Liver (tissue), 9 donors: ENCODE results near the gene DDAH2. TPM values are rescaled to one million over a fixed set of nuclear protein-coding genes. Genes with fewer than 3 reads are reported as not detected.

ENCODE experiments used
- DNase-seq: peaks from one replicate; pipeline ENCODE4 v3.0.0-alpha.2; 2017; ENCODE audit warnings: low spot score
- H3K27ac ChIP-seq, 2 donors: one replicate each; pipeline ENCODE4 v1.7.0; 2013; ENCODE audit warnings: inconsistent platforms in 2 of 2, low read length in 2 of 2, control low read depth in 1 of 2, low read depth in 1 of 2, mild to moderate bottlenecking in 1 of 2
- H3K27me3 ChIP-seq, 4 donors: one replicate each; pipeline versions ENCODE4 v1.6.1 to v1.7.0; 2013; ENCODE audit warnings: low read length in 3 of 4, inconsistent platforms in 1 of 4, mild to moderate bottlenecking in 1 of 4, moderate library complexity in 1 of 4; ENCODE audit not compliant: control insufficient read depth in 4 of 4, insufficient read depth in 4 of 4
- H3K36me3 ChIP-seq, 4 donors: one replicate each; pipeline versions ENCODE4 v1.6.1 to v1.7.0; 2013; ENCODE audit warnings: low read length in 3 of 4, mild to moderate bottlenecking in 3 of 4, low read depth in 1 of 4, moderate library complexity in 1 of 4; ENCODE audit not compliant: control insufficient read depth in 4 of 4, insufficient read depth in 3 of 4
- H3K4me1 ChIP-seq, 4 donors: one replicate each; pipeline versions ENCODE4 v1.6.1 to v1.7.0; 2013; ENCODE audit warnings: low read length in 3 of 4, mild to moderate bottlenecking in 3 of 4, moderate library complexity in 1 of 4; ENCODE audit not compliant: control insufficient read depth in 4 of 4, insufficient read depth in 4 of 4
- H3K4me3 ChIP-seq, 3 donors: one replicate each; pipeline versions ENCODE4 v1.6.1 to v1.7.0; 2013; ENCODE audit warnings: low read length in 3 of 3, control low read depth in 1 of 3, low read depth in 1 of 3, mild to moderate bottlenecking in 1 of 3
- H3K9ac ChIP-seq, 2 donors: one replicate each; pipeline ENCODE4 v1.7.0; 2013; ENCODE audit warnings: low read length in 2 of 2, mild to moderate bottlenecking in 2 of 2, moderate library complexity in 2 of 2, control low read depth in 1 of 2, low read depth in 1 of 2
- H3K9me3 ChIP-seq, 4 donors: one replicate each; pipeline versions ENCODE4 v1.6.1 to v1.7.0; 2013; ENCODE audit warnings: low read length in 3 of 4; ENCODE audit not compliant: control insufficient read depth in 4 of 4
- ATF3 ChIP-seq: IDR thresholded peaks from 2 replicates; pipeline ENCODE4 v1.6.1; 2016; ENCODE audit warnings: antibody characterized with exemption
- CTCF ChIP-seq: fragments of 150-350 bp; IDR thresholded peaks from 2 replicates; pipeline ENCODE4 v1.5.1; 2017; ENCODE audit warnings: improper control_type of control experiment, low read depth, low read length; ENCODE audit not compliant: missing input control
- FOXA2 ChIP-seq: IDR thresholded peaks from 2 replicates; pipeline ENCODE4 v1.6.1; 2016; ENCODE audit warnings: antibody characterized with exemption
- GABPA ChIP-seq, 2 donors: IDR thresholded peaks in 1 of 2; conservative IDR thresholded peaks in 1 of 2; 2 replicates each; pipeline ENCODE4 v1.6.1; 2016; ENCODE audit warnings: antibody characterized with exemption in 2 of 2, mild to moderate bottlenecking in 1 of 2, moderate library complexity in 1 of 2
- HNF4G ChIP-seq: IDR thresholded peaks from 2 replicates; pipeline ENCODE4 v1.6.1; 2016; ENCODE audit warnings: antibody characterized with exemption
- RAD21 ChIP-seq, 2 donors: IDR thresholded peaks; 2 replicates each; pipeline ENCODE4 v1.6.1; 2016; ENCODE audit warnings: antibody characterized with exemption in 2 of 2, mild to moderate bottlenecking in 2 of 2
- REST ChIP-seq: IDR thresholded peaks from 2 replicates; pipeline ENCODE4 v1.6.1; 2016; ENCODE audit warnings: antibody characterized with exemption, mild to moderate bottlenecking
- RXRA ChIP-seq, 2 donors: IDR thresholded peaks; 2 replicates each; pipeline ENCODE4 v1.6.1; 2017 to 2018; ENCODE audit warnings: antibody characterized with exemption in 2 of 2, mild to moderate bottlenecking in 1 of 2
- SP1 ChIP-seq: IDR thresholded peaks from 2 replicates; pipeline ENCODE4 v1.6.1; 2018; ENCODE audit warnings: antibody characterized with exemption, mild to moderate bottlenecking
- TAF1 ChIP-seq: conservative IDR thresholded peaks from 2 replicates; pipeline ENCODE4 v1.6.1; 2016; ENCODE audit warnings: antibody characterized with exemption, mild to moderate bottlenecking
- YY1 ChIP-seq: IDR thresholded peaks from 2 replicates; pipeline ENCODE4 v1.6.1; 2016; ENCODE audit warnings: antibody characterized with exemption, mild to moderate bottlenecking
- ZBTB33 ChIP-seq: IDR thresholded peaks from 2 replicates; pipeline ENCODE4 v1.6.1; 2016; ENCODE audit warnings: antibody characterized with exemption
- WGBS: extraction: QIAGEN DNeasy Blood & Tissue Kit; methylation state at CpG from one replicate; pipeline ENCODE4 v1.1.7; 2013; 5-methylcytosine and 5-hydroxymethylcytosine counted together
- polyA plus RNA-seq, 2 donors: library from polyadenylated mRNA; stranded (reverse) in 1 of 2; unstranded in 1 of 2; fragments of 200-250 nt in 1 of 2; fragments of >200 nt in 1 of 2; fragmentation: Nextera tagmentation in 1 of 2; extraction: Ambion mirVana in 1 of 2; gene quantifications; one replicate each; pipeline versions ENCODE4 v1.2.1 to v1.2.3, GENCODE V29; 2013 to 2015
- total RNA-seq, 2 donors: library from RNA; depleted of rRNA; stranded (reverse); fragments of >200 nt; gene quantifications; one replicate each; pipeline ENCODE4 v1.2.3, GENCODE V29; 2014
- donor health status: healthy.
- donor health status: healthy.
- donor health status: healthy.
- donor health status: healthy.
- donor health status: healthy.

The DDAH2 gene
- total and polyA plus RNA-seq, 4 donors = 19.8 to 31.4 (median 23.2) TPM

- no peaks in the 10 kb centered on the region for H3K9me3 ChIP-seq
- H3K27ac ChIP-seq = no peak overlapping the region
- H3K36me3 ChIP-seq = no peaks in the 10 kb centered on the region
- DNase-seq = no peak
- TF ChIP-seq ATF3 (no peak), REST (no peak), HNF4G (no peak), SP1 (no peak), RXRA (IDR thresholded peaks at IDR 0.05) (no peak), RAD21 (IDR thresholded peaks at IDR 0.05) (no peak), TAF1 (no peak), ZBTB33 (no peak), CTCF (no peak), FOXA2 (no peak), GABPA (IDR thresholded peaks at IDR 0.05 in 1 of 2, conservative IDR thresholded peaks at IDR 0.05 in 1 of 2) (no peak)
- 91% methylated on average over 7 of the region's 7 CpGs for WGBS
- H3K4me1 ChIP-seq = no peaks in the 10 kb centered on the region
- no peak overlapping the region for H3K4me3 ChIP-seq
- H3K9ac ChIP-seq = no peak overlapping the region
- H3K27me3 ChIP-seq = no peaks in the 10 kb centered on the region
Measured at GRCh38 chr6:31750411-31751022, 21.4 kb upstream of the DDAH2 start.

- DNase-seq = no peak
- TF ChIP-seq FOXA2 = no peak
- TF ChIP-seq GABPA (IDR thresholded peaks at IDR 0.05 in 1 of 2, conservative IDR thresholded peaks at IDR 0.05 in 1 of 2) = no peak
- TF ChIP-seq REST = no peak
- no peak for TF ChIP-seq YY1
- 92% methylated on average over 8 of the region's 8 CpGs for WGBS
- Histone ChIP-seq H3K9ac (no peak overlapping the region), H3K36me3 (no peaks in the 10 kb centered on the region), H3K4me1 (no peaks in the 10 kb centered on the region), H3K27ac (no peak overlapping the region), H3K9me3 (no peaks in the 10 kb centered on the region), H3K4me3 (no peak overlapping the region), H3K27me3 (no peaks in the 10 kb centered on the region)
Measured at GRCh38 chr6:31749301-31750036, 20.4 kb upstream of the DDAH2 start.
